ENCODE results near the gene CHRNB4.

DNA sequence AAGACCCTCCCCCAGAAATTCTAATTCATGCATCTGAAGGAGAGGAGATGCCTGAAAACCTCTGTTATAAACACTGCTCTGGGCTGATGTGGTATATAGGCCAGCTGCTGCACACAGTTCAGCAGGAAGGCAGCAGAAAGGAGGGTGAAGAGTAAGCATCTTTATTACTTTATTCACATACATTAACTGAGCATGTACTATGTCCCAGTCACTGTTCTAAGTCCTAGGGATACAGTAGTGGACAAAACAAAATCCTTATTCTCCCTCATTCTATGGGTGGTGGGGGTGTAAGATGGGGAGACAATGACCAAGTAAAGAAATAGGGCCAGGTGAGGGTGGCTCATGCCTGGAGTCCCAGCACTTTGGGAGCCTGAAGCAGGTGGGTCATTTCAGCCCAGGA is 17.8 kb upstream of the CHRNB4 start:
- TF ChIP-seq, protein P1, sequence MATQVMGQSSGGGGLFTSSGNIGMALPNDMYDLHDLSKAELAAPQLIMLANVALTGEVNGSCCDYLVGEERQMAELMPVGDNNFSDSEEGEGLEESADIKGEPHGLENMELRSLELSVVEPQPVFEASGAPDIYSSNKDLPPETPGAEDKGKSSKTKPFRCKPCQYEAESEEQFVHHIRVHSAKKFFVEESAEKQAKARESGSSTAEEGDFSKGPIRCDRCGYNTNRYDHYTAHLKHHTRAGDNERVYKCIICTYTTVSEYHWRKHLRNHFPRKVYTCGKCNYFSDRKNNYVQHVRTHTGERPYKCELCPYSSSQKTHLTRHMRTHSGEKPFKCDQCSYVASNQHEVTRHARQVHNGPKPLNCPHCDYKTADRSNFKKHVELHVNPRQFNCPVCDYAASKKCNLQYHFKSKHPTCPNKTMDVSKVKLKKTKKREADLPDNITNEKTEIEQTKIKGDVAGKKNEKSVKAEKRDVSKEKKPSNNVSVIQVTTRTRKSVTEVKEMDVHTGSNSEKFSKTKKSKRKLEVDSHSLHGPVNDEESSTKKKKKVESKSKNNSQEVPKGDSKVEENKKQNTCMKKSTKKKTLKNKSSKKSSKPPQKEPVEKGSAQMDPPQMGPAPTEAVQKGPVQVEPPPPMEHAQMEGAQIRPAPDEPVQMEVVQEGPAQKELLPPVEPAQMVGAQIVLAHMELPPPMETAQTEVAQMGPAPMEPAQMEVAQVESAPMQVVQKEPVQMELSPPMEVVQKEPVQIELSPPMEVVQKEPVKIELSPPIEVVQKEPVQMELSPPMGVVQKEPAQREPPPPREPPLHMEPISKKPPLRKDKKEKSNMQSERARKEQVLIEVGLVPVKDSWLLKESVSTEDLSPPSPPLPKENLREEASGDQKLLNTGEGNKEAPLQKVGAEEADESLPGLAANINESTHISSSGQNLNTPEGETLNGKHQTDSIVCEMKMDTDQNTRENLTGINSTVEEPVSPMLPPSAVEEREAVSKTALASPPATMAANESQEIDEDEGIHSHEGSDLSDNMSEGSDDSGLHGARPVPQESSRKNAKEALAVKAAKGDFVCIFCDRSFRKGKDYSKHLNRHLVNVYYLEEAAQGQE (IDR thresholded peaks at IDR 0.05; ENCODE audit: insufficient read depth in 1 of 2, low read depth in 2 of 2, low read length in 2 of 2): no peak
- TF ChIP-seq POLR2AphosphoS5 (IDR thresholded peaks at IDR 0.05; ENCODE audit: low read depth, low read length): no peak

Data from PFSK-1 (cell line).